ENCODE results near the gene IGF2.

IGF2 gene

DNA sequence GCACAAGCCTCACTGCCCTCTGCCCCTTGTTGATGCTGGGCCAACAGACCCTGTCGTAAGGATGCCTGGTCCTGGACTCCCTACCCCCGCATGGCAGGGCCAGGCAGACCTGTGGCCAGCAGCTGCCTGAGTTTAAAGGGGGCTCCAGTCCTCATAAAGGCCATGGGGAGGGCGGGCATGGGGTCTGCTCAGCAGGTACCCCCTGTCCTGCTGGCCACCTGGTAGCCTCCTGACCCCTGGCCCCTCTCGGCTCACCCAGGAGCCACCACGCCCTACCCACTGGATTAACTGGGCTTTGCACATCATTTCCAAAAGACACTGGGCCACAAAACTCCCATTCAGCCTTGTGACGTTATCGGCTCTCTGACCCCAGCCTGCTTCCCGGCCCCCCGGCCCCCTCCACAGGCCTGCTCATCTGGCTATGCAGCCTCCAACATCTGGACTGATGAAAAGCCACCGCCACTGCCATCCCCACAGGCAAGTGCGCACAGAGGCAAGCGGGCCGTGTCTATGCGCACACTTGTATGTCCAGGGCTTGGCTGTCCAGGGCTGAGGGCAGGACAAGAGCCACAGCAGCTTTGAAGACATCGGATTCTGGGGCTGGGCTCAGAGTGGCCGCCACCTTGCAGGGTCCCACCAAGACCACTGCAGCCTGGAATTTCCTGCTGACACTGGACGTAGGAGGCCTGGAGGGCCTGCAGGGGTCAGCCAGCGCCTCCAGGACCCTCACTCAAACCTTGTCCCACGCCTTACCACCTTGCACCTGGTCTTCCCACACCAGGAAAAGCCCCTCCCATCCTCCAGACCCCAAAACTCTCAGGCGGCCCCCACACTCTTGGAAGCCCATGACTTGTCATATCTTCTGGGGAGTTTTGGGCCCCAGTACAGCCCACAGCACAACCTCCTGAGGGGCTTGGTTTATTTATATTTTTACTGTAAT is 48.7 kb downstream of the IGF2 start:
- DNase-seq = no peak

DNA sequence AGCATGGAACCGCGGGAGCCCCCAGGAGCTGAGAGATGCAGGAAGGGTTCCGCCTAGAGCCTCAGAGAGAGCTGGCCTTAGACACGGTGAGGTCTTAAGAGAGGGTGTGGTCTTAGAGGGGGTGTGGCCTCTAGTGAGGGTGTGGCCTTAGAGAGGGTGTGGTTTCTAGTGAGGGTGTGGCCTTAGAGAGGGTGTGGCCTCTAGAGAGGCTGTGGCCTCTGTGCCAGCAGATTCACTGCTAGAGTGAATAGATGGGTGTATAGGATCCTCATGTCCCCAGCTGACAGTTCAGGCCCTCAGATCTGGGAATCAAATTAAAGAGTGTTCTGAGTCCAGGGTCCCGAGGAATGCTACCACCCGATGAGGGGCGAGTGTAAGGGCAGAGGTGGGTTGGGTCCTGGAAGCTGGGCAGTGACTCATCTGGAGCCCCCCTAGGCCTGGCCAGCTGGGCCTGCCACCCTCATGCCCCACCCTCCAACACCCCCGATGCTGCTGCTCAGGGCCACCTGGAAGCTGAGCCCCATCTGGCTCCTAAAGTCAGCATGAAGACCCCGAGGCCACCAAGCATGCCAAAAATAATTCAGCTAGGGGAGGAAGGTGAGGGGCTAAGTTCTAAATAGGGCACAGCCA is 49.5 kb downstream of the IGF2 start:
- DNase-seq = peak; percentile 49 to 58

- no peak for DNase-seq
These were observed 50.2 kb downstream of the IGF2 start for GRCh38 chr11:2088746-2089535.

DNA sequence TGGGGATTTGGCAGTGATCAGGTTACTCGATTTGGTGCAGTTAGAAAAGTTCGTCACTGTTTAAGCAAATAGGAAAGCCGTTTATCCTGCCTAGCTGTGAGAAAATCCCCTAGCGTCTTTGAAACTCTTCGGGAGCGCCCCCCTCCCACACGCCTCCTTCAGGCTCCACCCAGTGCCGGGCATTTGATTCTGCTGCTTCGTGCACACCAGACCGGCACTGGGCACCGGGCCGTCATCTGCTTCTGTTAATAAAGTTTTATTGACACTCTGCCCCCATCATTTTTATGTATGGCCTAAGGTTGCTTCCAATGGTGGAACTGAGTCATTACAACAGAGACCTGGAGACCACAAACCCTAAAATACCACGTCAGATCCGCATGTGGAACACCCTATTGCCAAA is 50.9 kb downstream of the IGF2 start:
- no peak for DNase-seq

- DNase-seq = no peak
These were observed 52.7 kb downstream of the IGF2 start for GRCh38 chr11:2086239-2087040.

DNA sequence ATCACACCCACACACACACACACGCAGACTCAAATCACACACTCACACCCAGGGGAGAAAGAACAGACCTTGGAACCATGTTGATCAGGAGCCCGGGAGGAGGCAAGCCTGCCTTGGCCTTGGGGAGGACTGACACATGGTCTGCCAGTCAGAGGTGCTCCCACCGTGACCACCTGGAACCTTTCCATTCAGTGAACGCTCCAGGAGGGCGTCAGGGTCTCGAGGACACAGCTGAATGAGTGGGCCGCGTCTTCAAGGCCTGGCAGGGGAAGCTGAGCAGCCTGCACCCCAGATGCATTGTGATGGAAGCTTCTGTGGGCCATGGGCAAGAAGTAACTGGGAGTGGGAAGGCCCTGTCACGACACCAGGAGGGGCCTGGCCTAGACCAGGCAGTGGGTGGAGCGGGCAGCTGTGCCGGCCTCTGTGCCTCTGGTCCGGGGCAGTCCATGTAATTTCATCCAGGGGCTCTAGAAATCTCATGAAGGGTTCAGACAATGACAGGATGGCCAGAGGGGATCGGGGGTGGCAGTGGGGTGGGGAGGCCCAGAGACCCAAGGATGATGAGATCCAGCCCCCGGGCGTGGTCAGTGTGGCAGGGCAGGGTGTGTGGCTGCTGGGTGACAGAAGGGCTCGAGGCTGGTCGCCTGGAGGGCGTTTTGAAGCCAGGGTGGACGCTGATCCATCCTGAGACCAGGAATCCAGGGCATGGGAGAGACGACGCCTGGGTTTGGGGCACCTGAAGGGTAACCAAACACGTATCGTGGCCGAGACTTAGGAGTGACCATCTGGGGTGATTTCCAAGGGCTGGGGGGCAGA is 53.7 kb downstream of the IGF2 start:
- no peak for DNase-seq

GRCh38 chr11:2084721-2085120 is 54.5 kb downstream of the IGF2 start:
- DNase-seq = no peak
